GM12878 (cell line): ENCODE data around the gene ANKRD11. TPM values are rescaled to one million over a fixed set of nuclear protein-coding genes. Genes with fewer than 3 reads are reported as not detected.

Experiments used
- ATAC-seq: fragments of 200-7000 bp; cut with Tn5 transposase; 3 replicates; pipeline ENCODE4 v1.9.1; 2020; ENCODE audit warnings: mild to moderate bottlenecking, moderate library complexity
- Bru-seq: library from RNA; stranded (reverse); fragments of 400-500 nt; gene quantifications from one replicate; lab custom pipeline; 2021; lab: Mats Ljungman, UMichigan
- BruChase-seq, 2 experiments: library from RNA; stranded (reverse); fragments of 400-500 nt; gene quantifications; one replicate each; lab custom pipeline; 2021; lab: Mats Ljungman, UMichigan
- BruUV-seq: library from RNA; stranded (reverse); fragments of 400-500 nt; replicated peaks from 2 replicates; lab custom pipeline; 2021; lab: Mats Ljungman, UMichigan
- CTCF ChIA-PET: fragments of 300-600 bp; sonication (Branson Sonifier 250); formaldehyde crosslinking; extraction: SDS; loops from one replicate; lab custom pipeline; 2021; ENCODE audit warnings: inconsistent platforms; lab: Yijun Ruan, JAX
- POLR2A ChIA-PET: fragments of 350-600 bp; formaldehyde crosslinking; extraction: SDS; loops from one replicate; lab custom pipeline; 2021; ENCODE audit warnings: inconsistent platforms; lab: Charles Lee
- RAD21 ChIA-PET: fragments of 300-600 bp; sonication (Branson Sonifier 250); formaldehyde crosslinking; loops from one replicate; lab custom pipeline; 2023; ENCODE audit warnings: antibody characterized with exemption; ENCODE audit not compliant: unreplicated experiment; lab: Charles Lee
- SMC1A ChIA-PET: fragments of 300-600 bp; sonication (Branson Sonifier 250); formaldehyde crosslinking; loops from one replicate; lab custom pipeline; 2023; ENCODE audit not compliant: unreplicated experiment, uncharacterized antibody; lab: Charles Lee
- DNase-seq: peaks from one replicate; pipeline ENCODE4 v3.0.0-alpha.2; 2011; ENCODE audit warnings: low read depth, low spot score
- FAIRE-seq: peaks from 3 replicates; lab custom pipeline; 2011; peaks lifted over from hg19 to GRCh38; lab: Jason Lieb, UNC
- H2AFZ ChIP-seq: 2 replicates; pipeline ENCODE4 v1.6.0; 2011; ENCODE audit warnings: low read depth, low read length, control low read depth; ENCODE audit not compliant: control insufficient read depth
- H3K27ac ChIP-seq: 2 replicates; pipeline ENCODE4 v1.5.1; 2011; ENCODE audit warnings: control low read depth; ENCODE audit not compliant: control insufficient read depth, insufficient read depth
- H3K27me3 ChIP-seq, 2 experiments: replicated peaks in 1 of 2; 2 replicates each; pipeline versions ENCODE4 v1.6.0 to v1.6.1; 2011; ENCODE audit warnings: low read length in 1 of 2; ENCODE audit not compliant: control insufficient read depth in 2 of 2, insufficient read depth in 2 of 2
- H3K36me3 ChIP-seq, 2 experiments: 2 replicates each; pipeline ENCODE4 v1.5.1; 2011; ENCODE audit warnings: low read length in 1 of 2; ENCODE audit not compliant: control insufficient read depth in 2 of 2, insufficient read depth in 2 of 2
- H3K4me1 ChIP-seq: 2 replicates; pipeline ENCODE4 v1.6.1; 2011; ENCODE audit warnings: mild to moderate bottlenecking, low read length, moderate library complexity, mixed read lengths; ENCODE audit not compliant: control insufficient read depth, insufficient read depth
- H3K4me2 ChIP-seq: 2 replicates; pipeline ENCODE4 v1.6.0; 2011; ENCODE audit warnings: control low read depth; ENCODE audit not compliant: control insufficient read depth, insufficient read depth
- H3K4me3 ChIP-seq: fragments of 200-600 bp; sonication (generic); 2 replicates; pipeline ENCODE4 v1.5.1; 2016
- H3K79me2 ChIP-seq: 2 replicates; pipeline ENCODE4 v1.6.0; 2011; ENCODE audit warnings: low read length; ENCODE audit not compliant: control insufficient read depth, insufficient read depth
- H3K9ac ChIP-seq: 2 replicates; pipeline ENCODE4 v1.8.0; 2011; ENCODE audit warnings: low read length, control low read depth, mixed read lengths; ENCODE audit not compliant: control insufficient read depth, insufficient read depth
- H3K9me3 ChIP-seq: replicated peaks from 3 replicates; pipeline ENCODE4 v1.5.1; 2011; ENCODE audit warnings: mild to moderate bottlenecking, low read length; ENCODE audit not compliant: control insufficient read depth, insufficient read depth
- H4K20me1 ChIP-seq: 2 replicates; pipeline ENCODE4 v1.6.0; 2011; ENCODE audit not compliant: control insufficient read depth, insufficient read depth
- RUNX3 ChIP-seq: IDR thresholded peaks from 2 replicates; pipeline ENCODE4 v1.6.1; 2012; ENCODE audit warnings: low read length, inconsistent platforms
- SMC3 ChIP-seq: IDR thresholded peaks from 2 replicates; pipeline ENCODE4 v1.6.1; 2011; ENCODE audit warnings: low read length, improper control_type of control experiment, borderline replicate concordance
- SPI1 ChIP-seq: IDR thresholded peaks from 2 replicates; pipeline ENCODE4 v1.6.1; 2011; ENCODE audit warnings: low read depth, mild to moderate bottlenecking, low read length, moderate library complexity, borderline replicate concordance; ENCODE audit not compliant: insufficient read depth
- SUZ12 ChIP-seq: fragments of 200-600 bp; sonication (generic); IDR thresholded peaks from one replicate; pipeline ENCODE4 v1.6.1; 2018; ENCODE audit warnings: antibody characterized with exemption, mild to moderate bottlenecking; ENCODE audit not compliant: unreplicated experiment
- WGBS: methylation state at CpG from one replicate; pipeline ENCODE4 v1.1.6; 2016; ENCODE audit warnings: low lambda C conversion rate; ENCODE audit not compliant: insufficient replicate concordance, insufficient coverage; ENCODE audit errors: missing lambda C conversion rate; 5-methylcytosine and 5-hydroxymethylcytosine counted together
- in situ Hi-C: fragments of 300-500 bp; cut with MboI; formaldehyde crosslinking; loops from 9 replicates; pipeline ENCODE4 v1.14.3; 2018; ENCODE audit warnings: mixed read lengths
- intact Hi-C: fragments of 100-400 bp; cut with micrococcal nuclease; formaldehyde crosslinking; loops from one replicate; pipeline ENCODE4 v1.14.2; 2022; ENCODE audit not compliant: unreplicated experiment
- long read RNA-seq, 2 experiments: library from polyadenylated mRNA; unstranded; transcript quantifications; one replicate each; pipeline ENCODE4 v2.0.0, GENCODE V29; 2019 to 2020
- polyA minus RNA-seq, 3 experiments: library from RNA; depleted of rRNA, polyadenylated mRNA; stranded (reverse); fragments of >200 nt; gene quantifications; 2 replicates each; pipeline ENCODE4 v1.2.3, GENCODE V29; 2011
- polyA plus RNA-seq, 11 experiments: library from polyadenylated mRNA; depleted of rRNA in 4 of 11; unstranded in 6 of 11; stranded (reverse) in 5 of 11; fragments of >200 nt; fragmentation: Nextera tagmentation in 4 of 11; fragmentation: Illumina TruSeq in 1 of 11; extraction: Ambion mirVana in 4 of 11; extraction: Trizol in 1 of 11; gene quantifications; 1 replicate in 1 of 11; 2 replicates in 10 of 11; pipeline versions ENCODE4 v1.2.1 to v1.2.3, GENCODE V29; 2011 to 2016; ENCODE audit warnings: inconsistent platforms in 2 of 11, missing spikeins in 2 of 11, low read depth in 1 of 11
- total RNA-seq, 4 experiments: library from RNA; depleted of rRNA in 3 of 4; stranded (reverse); fragments of >200 nt in 3 of 4; fragmentation: Illumina TruSeq in 1 of 4; extraction: Trizol in 1 of 4; gene quantifications; 2 replicates each; pipeline versions ENCODE4 v1.2.1 to v1.2.3, GENCODE V29; 2013 to 2021
- TF ChIP-seq, protein P1 (sequence below): IDR thresholded peaks from 2 replicates; pipeline ENCODE4 v1.6.1; 2011; ENCODE audit warnings: borderline replicate concordance, low read depth, mild to moderate bottlenecking, moderate library complexity, low read length; ENCODE audit not compliant: insufficient read depth, poor library complexity, severe bottlenecking
- TF ChIP-seq, protein P2 (sequence below): IDR thresholded peaks from 2 replicates; pipeline ENCODE4 v1.6.1; 2011; ENCODE audit warnings: mild to moderate bottlenecking, low read depth, low read length, moderate library complexity; ENCODE audit not compliant: insufficient replicate concordance
- TF ChIP-seq, protein P3 (sequence below): fragments of 450-650 bp; IDR thresholded peaks from 2 replicates; pipeline ENCODE4 v1.6.1; 2017; ENCODE audit warnings: mild to moderate bottlenecking, moderate library complexity

The ANKRD11 gene
- total RNA-seq (2013; cell fraction: nucleolus; rRNA removed): 326 and 358 TPM in 2 replicates
- 30.3 and 34.7 TPM in 2 replicates for total RNA-seq (2014; rRNA removed)
- 26.2 and 26.3 TPM in 2 replicates for total RNA-seq (2014; rRNA removed; fragmentation: Illumina TruSeq; extraction: Trizol)
- total RNA-seq (2021): 103 and 106 TPM in 2 replicates
- 26.1 TPM for polyA plus RNA-seq (2011; ENCODE audit: low read depth)
- 25.8 and 28.4 TPM in 2 replicates for polyA plus RNA-seq (2011; rRNA removed)
- polyA plus RNA-seq (2011; cell fraction: cytosol; rRNA removed): 30.6 and 37.2 TPM in 2 replicates
- polyA plus RNA-seq (2011; cell fraction: nucleus; rRNA removed): 127 and 191 TPM in 2 replicates
- polyA plus RNA-seq (2012): 64.4 and 70.9 TPM in 2 replicates
- polyA plus RNA-seq (2014; fragmentation: Illumina TruSeq; extraction: Trizol): 23.9 and 35.9 TPM in 2 replicates
- polyA plus RNA-seq (2014; fragmentation: Nextera tagmentation; extraction: Ambion mirVana): 1 to 10 TPM; 5.1 to 8.7 TPM
- polyA plus RNA-seq (2014; rRNA removed): 80.1 and 85.5 TPM in 2 replicates
- polyA plus RNA-seq (2016; fragmentation: Nextera tagmentation; extraction: Ambion mirVana): 10 to 100 TPM; 18.2 to 18.6 TPM
- 24.9 and 46.7 TPM in 2 replicates for polyA minus RNA-seq (2011; rRNA and poly(A)+ RNA removed)
- 22.9 and 24.1 TPM in 2 replicates for polyA minus RNA-seq (2011; cell fraction: cytosol; rRNA and poly(A)+ RNA removed)
- polyA minus RNA-seq (2011; cell fraction: nucleus; rRNA and poly(A)+ RNA removed): 31.7 and 60.0 TPM in 2 replicates
- percentile 91 among the genes with signal in this experiment for Bru-seq, nascent RNA
- BruChase-seq, experiment 1, labeled RNA remaining after a 6-hour chase: percentile 94 among the genes with signal in this experiment
- percentile 92 among the genes with signal in this experiment for BruChase-seq, experiment 2, labeled RNA remaining after a 2-hour chase
- long read RNA-seq, experiment 1, partial matches to known transcripts: 5 of 19 reads
- long read RNA-seq, experiment 1, other reads (novel, unspliced or antisense): 14 of 19 reads
- long read RNA-seq, experiment 2, partial matches to known transcripts: 6 of 16 reads
- long read RNA-seq, experiment 2, other reads (novel, unspliced or antisense): 10 of 16 reads

GRCh38 chr16:89490439-89491237 is at the start of gene ANKRD11:
TSS of gene ANKRD11 (minus strand) at chr16:89490561. CDS start at chr16:89317019, 173,542 bp downstream.
- Histone ChIP-seq H3K4me2 (peak within 1 kb of the TSS; percentile 98), H3K27me3 (no peaks in the 10 kb centered on the region), H2AFZ (peak within 1 kb of the TSS; percentile 79), H4K20me1 (peaks cover 4% of the 10 kb centered on the region; the same call in 1 of the 2 replicates), H3K36me3 (no peaks in the 10 kb centered on the region), H3K9ac (peak within 1 kb of the TSS; percentile 80), H3K9me3 (no peaks in the 10 kb centered on the region), H3K27ac (peak within 1 kb of the TSS; percentile 85), H3K79me2 (peaks cover 61% of the 10 kb centered on the region), H3K4me1 (peaks cover 27% of the 10 kb centered on the region), H3K4me3 (peak within 1 kb of the TSS; percentile 99)
- peak; percentile 99 for FAIRE-seq
- intact Hi-C loops (loop anchor here (2.0 kb wide), 1 partner anchor 14 kb away; no protein-coding TSS in a partner anchor), in situ Hi-C loops (no loop called here)
- peak; percentile 99 for DNase-seq
- WGBS: under 1% methylated on average over 88 of the region's 96 CpGs
- ChIA-PET RAD21 (interaction anchor here (0.8 kb wide), 1 partner anchor 14 kb away, joined by 3 read pairs; no protein-coding TSS in a partner anchor), SMC1A (no interaction called here), POLR2A (interaction anchor here (0.6 to 1.0 kb wide), 2 partner anchors 8 to 17 kb away, joined by 3 to 5 read pairs; no protein-coding TSS in a partner anchor), CTCF (interaction anchor here (1.0 kb wide), 1 partner anchor 100 kb away, joined by 3 read pairs; no protein-coding TSS in a partner anchor)
- ATAC-seq: peak; percentile 84
- BruUV-seq: no TSS peak
- TF ChIP-seq SPI1 (no peak), RUNX3 (peak; percentile 57), SUZ12 (no peak), SMC3 (no peak)
- TF ChIP-seq, protein P1, sequence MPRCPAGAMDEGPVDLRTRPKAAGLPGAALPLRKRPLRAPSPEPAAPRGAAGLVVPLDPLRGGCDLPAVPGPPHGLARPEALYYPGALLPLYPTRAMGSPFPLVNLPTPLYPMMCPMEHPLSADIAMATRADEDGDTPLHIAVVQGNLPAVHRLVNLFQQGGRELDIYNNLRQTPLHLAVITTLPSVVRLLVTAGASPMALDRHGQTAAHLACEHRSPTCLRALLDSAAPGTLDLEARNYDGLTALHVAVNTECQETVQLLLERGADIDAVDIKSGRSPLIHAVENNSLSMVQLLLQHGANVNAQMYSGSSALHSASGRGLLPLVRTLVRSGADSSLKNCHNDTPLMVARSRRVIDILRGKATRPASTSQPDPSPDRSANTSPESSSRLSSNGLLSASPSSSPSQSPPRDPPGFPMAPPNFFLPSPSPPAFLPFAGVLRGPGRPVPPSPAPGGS: peak; percentile 42
- TF ChIP-seq, protein P2, sequence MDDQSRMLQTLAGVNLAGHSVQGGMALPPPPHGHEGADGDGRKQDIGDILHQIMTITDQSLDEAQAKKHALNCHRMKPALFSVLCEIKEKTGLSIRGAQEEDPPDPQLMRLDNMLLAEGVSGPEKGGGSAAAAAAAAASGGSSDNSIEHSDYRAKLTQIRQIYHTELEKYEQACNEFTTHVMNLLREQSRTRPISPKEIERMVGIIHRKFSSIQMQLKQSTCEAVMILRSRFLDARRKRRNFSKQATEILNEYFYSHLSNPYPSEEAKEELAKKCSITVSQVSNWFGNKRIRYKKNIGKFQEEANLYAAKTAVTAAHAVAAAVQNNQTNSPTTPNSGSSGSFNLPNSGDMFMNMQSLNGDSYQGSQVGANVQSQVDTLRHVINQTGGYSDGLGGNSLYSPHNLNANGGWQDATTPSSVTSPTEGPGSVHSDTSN: peak; percentile 92
- TF ChIP-seq, protein P3, sequence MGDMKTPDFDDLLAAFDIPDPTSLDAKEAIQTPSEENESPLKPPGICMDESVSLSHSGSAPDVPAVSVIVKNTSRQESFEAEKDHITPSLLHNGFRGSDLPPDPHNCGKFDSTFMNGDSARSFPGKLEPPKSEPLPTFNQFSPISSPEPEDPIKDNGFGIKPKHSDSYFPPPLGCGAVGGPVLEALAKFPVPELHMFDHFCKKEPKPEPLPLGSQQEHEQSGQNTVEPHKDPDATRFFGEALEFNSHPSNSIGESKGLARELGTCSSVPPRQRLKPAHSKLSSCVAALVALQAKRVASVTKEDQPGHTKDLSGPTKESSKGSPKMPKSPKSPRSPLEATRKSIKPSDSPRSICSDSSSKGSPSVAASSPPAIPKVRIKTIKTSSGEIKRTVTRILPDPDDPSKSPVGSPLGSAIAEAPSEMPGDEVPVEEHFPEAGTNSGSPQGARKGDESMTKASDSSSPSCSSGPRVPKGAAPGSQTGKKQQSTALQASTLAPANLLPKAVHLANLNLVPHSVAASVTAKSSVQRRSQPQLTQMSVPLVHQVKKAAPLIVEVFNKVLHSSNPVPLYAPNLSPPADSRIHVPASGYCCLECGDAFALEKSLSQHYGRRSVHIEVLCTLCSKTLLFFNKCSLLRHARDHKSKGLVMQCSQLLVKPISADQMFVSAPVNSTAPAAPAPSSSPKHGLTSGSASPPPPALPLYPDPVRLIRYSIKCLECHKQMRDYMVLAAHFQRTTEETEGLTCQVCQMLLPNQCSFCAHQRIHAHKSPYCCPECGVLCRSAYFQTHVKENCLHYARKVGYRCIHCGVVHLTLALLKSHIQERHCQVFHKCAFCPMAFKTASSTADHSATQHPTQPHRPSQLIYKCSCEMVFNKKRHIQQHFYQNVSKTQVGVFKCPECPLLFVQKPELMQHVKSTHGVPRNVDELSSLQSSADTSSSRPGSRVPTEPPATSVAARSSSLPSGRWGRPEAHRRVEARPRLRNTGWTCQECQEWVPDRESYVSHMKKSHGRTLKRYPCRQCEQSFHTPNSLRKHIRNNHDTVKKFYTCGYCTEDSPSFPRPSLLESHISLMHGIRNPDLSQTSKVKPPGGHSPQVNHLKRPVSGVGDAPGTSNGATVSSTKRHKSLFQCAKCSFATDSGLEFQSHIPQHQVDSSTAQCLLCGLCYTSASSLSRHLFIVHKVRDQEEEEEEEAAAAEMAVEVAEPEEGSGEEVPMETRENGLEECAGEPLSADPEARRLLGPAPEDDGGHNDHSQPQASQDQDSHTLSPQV: no peak
